Nephron progenitor cell (in vitro differentiated cells): Measurements from ENCODE around the gene DYNC2H1.

Experiments
- DNase-seq: peaks from one replicate; pipeline ENCODE4 v3.0.0; 2021
- H3K27ac Mint-ChIP-seq: 2 replicates; pipeline ENCODE4 v1.8.0; 2021; ENCODE audit warnings: mild to moderate bottlenecking, moderate library complexity, mixed read lengths
- H3K27me3 Mint-ChIP-seq: 2 replicates; pipeline ENCODE4 v1.8.0; 2021; ENCODE audit warnings: mild to moderate bottlenecking, low read depth, mixed read lengths; ENCODE audit not compliant: poor library complexity
- H3K36me3 Mint-ChIP-seq: 2 replicates; pipeline ENCODE4 v1.8.0; 2021; ENCODE audit warnings: low read depth, mixed read lengths
- H3K4me1 Mint-ChIP-seq: 2 replicates; pipeline ENCODE4 v1.8.0; 2021; ENCODE audit warnings: mixed read lengths
- H3K4me3 Mint-ChIP-seq: 2 replicates; pipeline ENCODE4 v1.8.0; 2021; ENCODE audit warnings: mild to moderate bottlenecking, moderate library complexity, mixed read lengths
- H3K9me3 Mint-ChIP-seq: 2 replicates; pipeline ENCODE4 v1.8.0; 2021; ENCODE audit warnings: mild to moderate bottlenecking, moderate library complexity, mixed read lengths
- TF ChIP-seq, protein P1 (sequence below): fragments of 200-600 bp; sonication (generic); IDR thresholded peaks from 2 replicates; pipeline ENCODE4 v1.5.0; 2021; ENCODE audit warnings: antibody characterized with exemption

Gene DYNC2H1

DNA sequence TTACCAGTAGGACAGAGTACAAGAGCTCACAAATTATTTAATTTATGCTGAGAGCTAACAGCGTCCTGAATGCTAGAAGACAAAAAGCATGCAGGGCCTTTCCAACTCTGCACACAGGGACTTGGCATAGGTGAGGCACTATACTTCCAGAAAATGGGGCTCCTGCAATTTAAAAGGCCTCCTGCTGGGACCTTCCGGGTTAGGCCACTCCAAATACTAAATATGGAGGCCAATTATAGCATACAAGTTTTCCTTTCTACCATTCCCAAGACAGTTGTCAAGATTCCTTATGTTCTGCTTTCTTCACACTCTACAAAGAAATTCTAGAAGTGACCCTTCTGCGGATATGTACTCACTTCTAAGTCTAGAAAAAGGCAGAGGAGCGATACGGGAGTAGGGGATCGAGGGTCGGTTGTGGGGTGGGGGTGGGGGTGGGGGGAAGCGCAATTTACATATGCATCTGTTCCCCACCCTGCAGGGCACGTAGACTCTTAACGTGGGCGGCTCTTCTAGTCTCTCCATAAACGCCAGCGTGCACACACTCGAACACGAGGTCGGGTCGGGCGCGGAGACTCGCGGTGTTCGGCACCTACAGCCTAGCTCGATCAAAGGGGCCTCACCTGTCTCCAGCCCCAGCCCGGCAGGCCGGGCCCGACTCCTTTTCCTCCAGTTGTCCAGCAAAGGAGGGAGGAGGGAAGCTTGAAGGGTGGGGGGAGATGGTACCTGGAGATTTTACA lies 18.0 kb upstream of the DYNC2H1 start:
- TF ChIP-seq, protein P1, sequence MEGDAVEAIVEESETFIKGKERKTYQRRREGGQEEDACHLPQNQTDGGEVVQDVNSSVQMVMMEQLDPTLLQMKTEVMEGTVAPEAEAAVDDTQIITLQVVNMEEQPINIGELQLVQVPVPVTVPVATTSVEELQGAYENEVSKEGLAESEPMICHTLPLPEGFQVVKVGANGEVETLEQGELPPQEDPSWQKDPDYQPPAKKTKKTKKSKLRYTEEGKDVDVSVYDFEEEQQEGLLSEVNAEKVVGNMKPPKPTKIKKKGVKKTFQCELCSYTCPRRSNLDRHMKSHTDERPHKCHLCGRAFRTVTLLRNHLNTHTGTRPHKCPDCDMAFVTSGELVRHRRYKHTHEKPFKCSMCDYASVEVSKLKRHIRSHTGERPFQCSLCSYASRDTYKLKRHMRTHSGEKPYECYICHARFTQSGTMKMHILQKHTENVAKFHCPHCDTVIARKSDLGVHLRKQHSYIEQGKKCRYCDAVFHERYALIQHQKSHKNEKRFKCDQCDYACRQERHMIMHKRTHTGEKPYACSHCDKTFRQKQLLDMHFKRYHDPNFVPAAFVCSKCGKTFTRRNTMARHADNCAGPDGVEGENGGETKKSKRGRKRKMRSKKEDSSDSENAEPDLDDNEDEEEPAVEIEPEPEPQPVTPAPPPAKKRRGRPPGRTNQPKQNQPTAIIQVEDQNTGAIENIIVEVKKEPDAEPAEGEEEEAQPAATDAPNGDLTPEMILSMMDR = no peak
- Mint-ChIP-seq H3K4me3 (peak overlapping the region; percentile 92), H3K27ac (peak overlapping the region; percentile 99), H3K27me3 (peaks cover 36% of the 10 kb centered on the region), H3K36me3 (peaks cover 23% of the 10 kb centered on the region), H3K4me1 (peaks cover 24% of the 10 kb centered on the region), H3K9me3 (no peaks in the 10 kb centered on the region)
- DNase-seq = peak; percentile 46

DNA sequence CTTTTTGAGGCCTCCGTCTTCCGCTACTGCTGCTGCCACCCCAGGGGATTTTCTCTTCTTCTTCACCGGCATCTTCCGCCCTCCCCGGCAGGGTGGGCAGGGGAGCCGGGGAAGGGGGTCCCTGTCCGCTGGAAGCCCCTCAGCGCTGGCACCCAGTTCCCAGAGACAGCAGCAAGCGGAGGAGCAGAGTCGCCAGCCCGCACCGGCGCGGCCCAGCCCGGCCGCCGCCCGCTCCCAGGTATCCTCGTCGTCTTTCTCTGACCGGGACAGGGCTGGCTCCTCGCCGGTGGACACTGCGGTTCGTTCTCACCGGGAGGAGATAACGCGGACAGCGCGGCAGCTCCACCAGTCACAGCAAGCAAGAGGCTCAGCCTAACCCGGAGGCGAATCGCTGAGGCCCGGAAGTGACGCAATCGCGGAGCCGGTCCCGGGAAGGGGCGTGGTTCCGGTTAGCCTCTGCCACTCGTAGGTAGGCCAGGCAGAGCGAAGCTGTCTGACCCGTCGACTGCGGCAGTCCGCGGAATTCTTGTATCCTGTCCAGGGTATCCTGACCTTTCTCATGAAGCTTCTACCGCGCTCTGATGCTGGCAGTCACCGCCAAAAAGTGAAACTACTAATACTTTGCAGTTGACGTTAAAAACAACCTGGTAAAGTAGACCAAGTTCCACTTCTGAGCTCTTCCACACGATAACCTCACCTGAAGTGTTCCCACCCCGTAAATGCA lies 17.3 kb upstream of the DYNC2H1 start, which contains the start of gene DCUN1D5:
Gene DCUN1D5, minus strand, starts transcription at position 360 of the 724 bp plus-strand sequence. Its CDS starts 288 bp downstream, at position 72.
- Mint-ChIP-seq H3K4me1 (peaks cover 24% of the 10 kb centered on the region), H3K9me3 (no peaks in the 10 kb centered on the region), H3K27ac (peak within 1 kb of the TSS; percentile 99), H3K36me3 (peaks cover 21% of the 10 kb centered on the region), H3K27me3 (peaks cover 43% of the 10 kb centered on the region), H3K4me3 (peak within 1 kb of the TSS; percentile 92)
- peak; percentile 97 for DNase-seq
- TF ChIP-seq, protein P1 = no peak

DNA sequence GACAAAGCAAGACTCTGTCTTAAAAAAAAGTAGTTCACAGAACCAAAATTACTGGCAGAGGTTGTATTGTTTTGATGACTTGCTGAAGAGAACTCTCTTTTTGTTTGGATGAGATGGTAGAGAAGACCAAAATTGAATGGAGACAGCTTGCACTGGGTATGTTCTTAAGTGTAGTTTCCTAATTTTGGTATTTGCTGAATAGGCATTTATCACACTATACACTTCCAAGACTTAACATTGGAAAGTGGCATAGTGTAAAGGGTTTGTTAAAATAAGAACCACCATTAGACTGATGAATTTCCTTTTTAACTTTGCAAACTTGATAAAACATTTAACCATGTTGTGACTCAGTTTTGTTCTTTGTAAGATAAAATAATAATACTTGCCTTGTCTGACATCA lies 11.9 kb upstream of the DYNC2H1 start:
- peaks cover 5% of the 10 kb centered on the region for H3K4me1 Mint-ChIP-seq
- DNase-seq = no peak
- no peak overlapping the region for H3K4me3 Mint-ChIP-seq
- peaks cover 62% of the 10 kb centered on the region for H3K27me3 Mint-ChIP-seq
- TF ChIP-seq, protein P1 = no peak
- no peak overlapping the region for H3K27ac Mint-ChIP-seq
- no peaks in the 10 kb centered on the region for H3K9me3 Mint-ChIP-seq
- H3K36me3 Mint-ChIP-seq = no peaks in the 10 kb centered on the region

DNA sequence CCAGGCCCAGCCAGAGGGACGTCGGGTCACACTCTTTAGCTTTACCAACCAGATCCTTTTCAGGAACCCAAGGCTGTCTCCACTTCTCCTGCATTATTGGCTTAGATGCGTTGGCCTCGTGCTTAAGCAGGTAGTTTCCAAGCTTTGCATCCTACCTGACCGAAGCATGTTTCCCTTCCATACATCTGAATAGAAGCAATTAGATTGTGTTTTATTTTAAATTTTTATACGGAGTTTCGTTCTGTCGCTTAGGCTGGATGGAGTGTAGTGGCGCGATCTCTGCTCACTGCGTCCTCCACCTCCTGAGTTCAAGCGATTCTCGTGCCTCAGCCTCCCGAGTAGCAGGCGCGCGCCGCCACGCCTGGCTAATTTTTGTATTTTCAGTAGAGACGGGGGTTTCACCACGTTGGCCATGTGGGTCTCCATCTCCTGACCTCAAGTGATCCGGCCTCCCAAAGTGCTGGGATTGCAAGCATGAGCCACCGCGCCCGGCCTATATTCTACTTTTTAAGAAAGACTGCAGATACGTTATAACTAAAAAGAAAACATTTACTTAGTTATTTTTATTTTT lies 677 bp downstream of the DYNC2H1 start:
- TF ChIP-seq, protein P1 = no peak
- peak overlapping the region; percentile 97 for H3K4me3 Mint-ChIP-seq
- peak overlapping the region; percentile 100 for H3K27ac Mint-ChIP-seq
- H3K9me3 Mint-ChIP-seq = no peaks in the 10 kb centered on the region
- DNase-seq = peak; percentile 19
- H3K36me3 Mint-ChIP-seq = peaks cover 20% of the 10 kb centered on the region
- no peaks in the 10 kb centered on the region for H3K27me3 Mint-ChIP-seq
- peaks cover 39% of the 10 kb centered on the region for H3K4me1 Mint-ChIP-seq

DNA sequence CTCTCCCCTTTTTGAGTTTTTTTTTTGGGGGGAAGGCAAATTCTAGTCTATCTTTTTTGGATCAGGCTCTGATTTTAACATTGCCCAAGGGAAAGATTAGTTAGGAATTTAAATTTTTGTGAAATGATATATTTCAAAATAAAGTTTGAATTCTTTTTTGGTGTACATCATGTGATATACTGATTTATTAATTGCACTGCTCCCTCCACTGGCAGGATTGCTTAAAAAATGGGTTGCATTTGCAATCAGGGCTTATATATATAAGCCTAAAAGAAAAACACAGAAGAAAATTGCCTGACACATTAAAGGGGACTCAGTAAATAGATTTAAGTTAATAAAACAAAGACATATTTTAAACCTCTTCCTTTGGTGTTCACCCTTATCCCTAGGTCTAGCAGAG lies 1.2 kb downstream of the DYNC2H1 start:
- DNase-seq = no peak
- Mint-ChIP-seq H3K36me3 (peaks cover 25% of the 10 kb centered on the region), H3K9me3 (no peaks in the 10 kb centered on the region), H3K27me3 (no peaks in the 10 kb centered on the region), H3K4me1 (peaks cover 39% of the 10 kb centered on the region), H3K27ac (peak overlapping the region; percentile 100), H3K4me3 (peak overlapping the region; percentile 97)
- TF ChIP-seq, protein P1 = no peak
